Limb (tissue), 2 donors: ENCODE data around the gene EXOC1.

Experiments used
- DNase-seq, 2 donors: peaks; one replicate each; pipeline ENCODE4 v3.0.0-alpha.2; 2016; ENCODE audit errors: extremely low spot score in 2 of 2

The EXOC1 gene

DNA sequence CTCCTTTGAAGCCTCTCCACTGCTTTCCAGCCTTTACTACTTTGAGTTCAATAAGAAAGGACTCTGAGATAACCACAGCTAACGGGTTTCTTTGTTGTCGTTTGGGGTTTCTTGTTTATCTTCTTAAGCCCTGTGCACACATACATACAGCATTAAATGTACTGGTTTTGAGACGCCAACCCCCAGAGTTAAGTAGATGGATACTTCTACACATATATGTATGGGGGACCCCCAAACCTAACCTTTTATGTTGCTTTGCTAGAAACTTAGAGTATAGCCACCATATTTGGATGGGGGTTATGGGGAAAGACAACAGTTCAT lies 96.0 kb downstream of the EXOC1 start:
- no peak for DNase-seq

DNA sequence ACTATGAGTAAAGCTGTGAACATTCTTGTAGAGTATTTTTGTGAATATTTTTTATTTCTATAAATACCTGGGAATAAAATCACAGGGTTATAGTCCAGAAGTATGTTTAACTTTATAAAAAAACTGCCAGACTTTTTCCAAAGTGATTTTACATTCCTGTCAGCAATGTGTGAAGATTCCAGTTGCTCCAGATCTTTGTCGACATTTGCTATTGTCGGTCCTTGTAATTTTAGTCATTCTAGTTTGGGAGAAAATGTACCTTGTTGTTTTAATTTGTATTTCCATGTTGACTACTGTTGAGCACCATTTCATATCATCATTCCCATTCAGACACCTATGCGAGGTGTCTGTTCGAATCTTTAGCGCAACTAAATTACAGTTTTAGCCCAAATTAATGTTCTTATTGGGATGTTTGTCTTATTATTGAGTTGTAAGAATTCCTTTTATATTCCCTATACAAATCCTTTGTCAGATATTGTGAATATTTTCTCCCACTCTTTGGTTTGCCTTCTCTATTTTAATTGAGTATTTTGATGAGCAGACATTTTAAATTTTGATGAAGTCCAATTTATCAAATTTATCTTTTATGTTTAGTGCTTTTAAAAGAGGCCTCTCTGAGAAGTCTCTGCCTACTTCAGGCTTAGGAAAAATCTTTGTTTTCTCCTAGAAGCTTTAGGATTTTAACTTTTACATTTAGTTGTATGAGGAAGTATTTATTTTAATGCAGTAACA lies 97.9 kb downstream of the EXOC1 start:
- no peak for DNase-seq
